Lung (tissue), 12 donors: ENCODE results near the gene ARMC7. TPM values are rescaled to one million over a fixed set of nuclear protein-coding genes. Genes with fewer than 3 reads are reported as not detected.
"Not testable (repeated sequence)": the region's sequence is repeated elsewhere in the genome, so short reads cannot be mapped to it uniquely, and the experiment has no call there.

ENCODE experiments used
- ATAC-seq: fragments of 200-7000 bp; cut with Tn5 transposase; one replicate; pipeline ENCODE4 v1.9.1; 2020; ENCODE audit warnings: moderate number of reproducible peaks; ENCODE audit not compliant: insufficient read depth, low FRiP score
- DNase-seq, 3 donors: peaks; one replicate each; pipeline ENCODE4 v3.0.0-alpha.2; 2013 to 2017
- H3K27ac ChIP-seq, 2 donors: one replicate each; pipeline ENCODE4 v1.5.1; 2013; ENCODE audit warnings: mild to moderate bottlenecking in 2 of 2, moderate library complexity in 2 of 2, control low read depth in 1 of 2, inconsistent platforms in 1 of 2, low read depth in 1 of 2, low read length in 1 of 2
- H3K27me3 ChIP-seq, 3 donors: one replicate each; pipeline ENCODE4 v1.5.1; 2013; ENCODE audit warnings: low read length in 2 of 3; ENCODE audit not compliant: control insufficient read depth in 3 of 3, insufficient read depth in 3 of 3
- H3K36me3 ChIP-seq, 4 donors: one replicate each; pipeline ENCODE4 v1.5.1; 2013; ENCODE audit warnings: low read length in 4 of 4, mild to moderate bottlenecking in 1 of 4, moderate library complexity in 1 of 4; ENCODE audit not compliant: control insufficient read depth in 4 of 4, insufficient read depth in 4 of 4
- H3K4me1 ChIP-seq, 5 donors: one replicate each; pipeline ENCODE4 v1.5.1; 2013; ENCODE audit warnings: low read length in 5 of 5, mild to moderate bottlenecking in 2 of 5, moderate library complexity in 1 of 5; ENCODE audit not compliant: control insufficient read depth in 5 of 5, insufficient read depth in 5 of 5
- H3K4me3 ChIP-seq: one replicate; pipeline ENCODE4 v1.5.1; 2013; ENCODE audit warnings: mild to moderate bottlenecking, control low read depth, moderate library complexity
- H3K9ac ChIP-seq, 2 donors: one replicate each; pipeline ENCODE4 v1.5.1; 2013; ENCODE audit warnings: low read length in 2 of 2, control low read depth in 1 of 2; ENCODE audit not compliant: insufficient read depth in 1 of 2
- H3K9me3 ChIP-seq, 4 donors: one replicate each; pipeline ENCODE4 v1.5.1; 2013; ENCODE audit warnings: low read length in 3 of 4, mild to moderate bottlenecking in 1 of 4, moderate library complexity in 1 of 4; ENCODE audit not compliant: control insufficient read depth in 4 of 4, insufficient read depth in 3 of 4
- WGBS, 2 donors: extraction: QIAGEN DNeasy Blood & Tissue Kit; methylation state at CpG; one replicate each; pipeline ENCODE4 v1.1.7; 2013; 5-methylcytosine and 5-hydroxymethylcytosine counted together
- polyA plus RNA-seq, 2 donors: library from polyadenylated mRNA; stranded (reverse); fragments of 200-250 nt; gene quantifications; one replicate each; pipeline ENCODE4 v1.2.1, GENCODE V29; 2013
- total RNA-seq, 2 donors: library from RNA; depleted of rRNA in 1 of 2; stranded (reverse); fragments of >200 nt in 1 of 2; gene quantifications; one replicate each; pipeline ENCODE4 v1.2.1, GENCODE V29; 2014 to 2021
- TF ChIP-seq, protein P1 (sequence below): IDR thresholded peaks from 2 replicates; pipeline ENCODE4 v1.5.1; 2012; ENCODE audit warnings: mild to moderate bottlenecking; ENCODE audit errors: control extremely low read depth, extremely low read depth
- donor health status: control.
- donor health status: control.
- donor health status: Bipolar disorder and iron deficiency.
- donor health status: healthy.
- donor health status: DM: yes; HTN: yes; CAD: no.

The ARMC7 gene
- total and polyA plus RNA-seq, 4 donors = 8.1 to 19.2 (median 11.8) TPM

DNA sequence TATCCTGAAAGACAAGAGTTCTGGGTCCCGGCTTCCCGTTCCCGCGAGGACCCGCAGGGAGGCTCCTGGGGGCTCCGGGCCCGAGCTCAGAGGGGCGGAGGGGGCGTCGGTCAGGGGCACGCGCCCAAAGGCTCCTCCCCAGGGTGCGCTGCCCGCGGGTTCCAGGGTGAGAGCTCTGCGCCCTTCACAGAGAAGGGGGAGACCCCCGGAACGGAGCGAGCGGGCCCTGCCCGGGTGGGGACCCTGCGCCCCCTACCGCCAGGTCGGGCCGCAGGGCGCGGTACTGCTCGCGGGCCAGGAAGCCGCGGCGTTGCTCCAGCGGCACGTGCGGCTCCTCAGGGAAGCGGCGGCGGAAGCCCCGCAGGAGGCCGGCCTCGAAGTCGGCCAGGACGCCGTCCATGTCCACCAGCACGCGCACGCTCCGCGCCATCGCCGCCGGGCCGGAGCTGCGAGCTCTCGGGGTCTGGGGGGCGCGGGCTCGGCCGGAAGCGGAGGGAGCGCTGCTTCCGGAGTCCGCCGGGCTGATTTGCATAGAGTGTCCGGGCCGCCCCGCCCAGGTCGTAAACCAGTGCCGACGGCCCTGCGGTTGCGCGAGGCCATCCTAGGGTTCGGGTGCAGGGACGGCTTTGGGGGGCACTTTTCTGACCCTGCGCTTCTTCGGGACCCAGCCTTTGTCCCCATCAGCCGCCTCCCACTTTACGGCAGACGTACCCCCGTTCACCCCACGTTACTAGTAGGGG is 21.7 kb downstream of the ARMC7 start, which contains the start of gene NT5C:
TSS of gene NT5C (minus strand) at position 465 of the 740 bp plus-strand sequence. CDS start at position 430, 35 bp downstream.
- peak; percentile 91 for ATAC-seq
- Histone ChIP-seq H3K27ac (peak within 1 kb of the TSS; percentile 86 to 94), H3K9me3 (no peaks in the 10 kb centered on the region), H3K9ac (peak within 1 kb of the TSS; percentile 16 to 46), H3K36me3 (peaks cover 0 to 17% (median 5%) of the 10 kb centered on the region in 4 donors), H3K27me3 (no peaks in the 10 kb centered on the region), H3K4me1 (peaks cover 0 to 14% (median 2%) of the 10 kb centered on the region in 5 donors), H3K4me3 (peak within 1 kb of the TSS; percentile 75)
- TF ChIP-seq, protein P1, sequence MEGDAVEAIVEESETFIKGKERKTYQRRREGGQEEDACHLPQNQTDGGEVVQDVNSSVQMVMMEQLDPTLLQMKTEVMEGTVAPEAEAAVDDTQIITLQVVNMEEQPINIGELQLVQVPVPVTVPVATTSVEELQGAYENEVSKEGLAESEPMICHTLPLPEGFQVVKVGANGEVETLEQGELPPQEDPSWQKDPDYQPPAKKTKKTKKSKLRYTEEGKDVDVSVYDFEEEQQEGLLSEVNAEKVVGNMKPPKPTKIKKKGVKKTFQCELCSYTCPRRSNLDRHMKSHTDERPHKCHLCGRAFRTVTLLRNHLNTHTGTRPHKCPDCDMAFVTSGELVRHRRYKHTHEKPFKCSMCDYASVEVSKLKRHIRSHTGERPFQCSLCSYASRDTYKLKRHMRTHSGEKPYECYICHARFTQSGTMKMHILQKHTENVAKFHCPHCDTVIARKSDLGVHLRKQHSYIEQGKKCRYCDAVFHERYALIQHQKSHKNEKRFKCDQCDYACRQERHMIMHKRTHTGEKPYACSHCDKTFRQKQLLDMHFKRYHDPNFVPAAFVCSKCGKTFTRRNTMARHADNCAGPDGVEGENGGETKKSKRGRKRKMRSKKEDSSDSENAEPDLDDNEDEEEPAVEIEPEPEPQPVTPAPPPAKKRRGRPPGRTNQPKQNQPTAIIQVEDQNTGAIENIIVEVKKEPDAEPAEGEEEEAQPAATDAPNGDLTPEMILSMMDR = peak; percentile 40
- WGBS, 2 donors = 0 to 1% methylated on average over 72 to 82 of the region's 82 CpGs
- peak; percentile 88 to 92 (median 88) for DNase-seq

DNA sequence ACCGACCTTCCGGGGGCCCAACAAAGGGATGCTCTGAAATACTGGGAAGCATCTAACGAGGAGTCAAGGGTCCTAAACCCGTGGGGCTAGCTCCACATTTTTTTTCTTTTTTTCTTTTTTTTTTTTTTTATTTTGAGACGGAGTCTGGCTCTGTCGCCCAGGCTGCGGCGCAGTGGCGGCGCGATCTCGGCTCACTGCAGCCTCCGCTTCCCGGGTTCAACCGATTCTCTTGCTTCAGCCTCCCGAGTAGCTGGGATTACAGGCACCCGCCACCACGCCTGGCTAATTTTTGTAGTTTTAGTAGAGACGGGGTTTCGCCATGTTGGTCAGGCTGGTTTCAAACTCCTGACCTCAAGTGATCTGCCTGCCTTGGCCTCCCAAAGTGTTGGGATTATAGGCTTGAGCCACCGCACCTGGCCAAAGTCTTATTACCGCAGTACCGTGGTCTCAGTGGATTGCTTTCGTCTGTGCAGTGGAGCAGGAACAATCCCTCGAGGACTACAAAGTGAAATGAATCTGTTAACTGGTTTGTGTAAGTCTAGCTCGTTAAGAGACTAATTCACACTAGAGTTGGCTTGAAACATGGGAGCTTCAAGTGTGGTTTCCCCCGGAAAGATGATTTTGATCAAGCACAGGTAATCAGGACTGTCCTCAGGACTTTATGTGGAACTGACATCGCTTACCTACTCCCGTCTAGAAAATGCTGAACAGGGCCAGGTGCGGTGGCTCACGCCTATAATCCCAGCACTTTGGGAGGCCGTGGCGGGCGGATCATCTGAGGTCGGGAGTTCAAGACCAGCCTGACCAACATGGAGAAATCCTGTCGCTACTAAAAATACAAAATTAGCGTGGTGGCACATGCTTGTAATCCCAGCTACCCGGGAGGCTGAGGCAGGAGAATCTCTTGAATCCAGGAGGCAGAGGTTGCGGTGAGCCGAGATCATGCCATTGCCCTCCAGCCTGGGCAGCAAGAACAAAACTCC is 22.5 kb downstream of the ARMC7 start:
- 84% methylated on average over 40 of the region's 40 CpGs for WGBS, 2 donors
- not testable (repeated sequence) for H3K27me3 ChIP-seq, H3K9me3 ChIP-seq, DNase-seq, ATAC-seq
- peak overlapping the region; percentile 16 to 46 for H3K9ac ChIP-seq
- peaks cover 0 to 17% (median 5%) of the 10 kb centered on the region in 4 donors for H3K36me3 ChIP-seq
- H3K27ac ChIP-seq = peak overlapping the region; percentile 86 to 94
- H3K4me3 ChIP-seq = peak overlapping the region; percentile 75
- H3K4me1 ChIP-seq = peaks cover 0 to 14% (median 2%) of the 10 kb centered on the region in 5 donors

DNA sequence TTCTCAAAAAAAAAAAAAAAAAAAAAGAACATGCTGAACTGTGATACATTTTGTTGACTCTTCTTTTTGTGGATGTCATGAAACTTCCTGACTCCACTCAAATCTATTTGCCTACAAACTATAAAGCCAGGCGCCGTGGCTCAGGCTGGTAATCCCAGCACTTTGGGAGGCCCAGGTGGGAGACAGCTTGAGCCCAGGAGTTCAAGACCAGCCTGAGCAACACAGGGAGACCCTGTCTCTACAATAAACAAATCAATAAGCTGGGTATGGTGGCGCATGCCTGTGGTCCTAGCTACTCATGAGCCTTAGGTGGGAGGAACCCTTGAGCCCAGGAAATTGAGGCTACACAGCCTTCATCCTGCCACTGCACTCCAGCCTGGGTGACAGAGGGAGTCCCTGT is 23.2 kb downstream of the ARMC7 start:
- Histone ChIP-seq H3K36me3 (peaks cover 0 to 17% (median 5%) of the 10 kb centered on the region in 4 donors), H3K27ac (no peak overlapping the region), H3K9me3 (no peaks in the 10 kb centered on the region), H3K4me1 (peaks cover 0 to 14% (median 2%) of the 10 kb centered on the region in 5 donors), H3K9ac (no peak overlapping the region), H3K27me3 (no peaks in the 10 kb centered on the region), H3K4me3 (no peak overlapping the region)
- ATAC-seq = no peak
- TF ChIP-seq, protein P1 = no peak
- DNase-seq = no peak
- WGBS, 2 donors = 94% methylated on average over 3 of the region's 3 CpGs

DNA sequence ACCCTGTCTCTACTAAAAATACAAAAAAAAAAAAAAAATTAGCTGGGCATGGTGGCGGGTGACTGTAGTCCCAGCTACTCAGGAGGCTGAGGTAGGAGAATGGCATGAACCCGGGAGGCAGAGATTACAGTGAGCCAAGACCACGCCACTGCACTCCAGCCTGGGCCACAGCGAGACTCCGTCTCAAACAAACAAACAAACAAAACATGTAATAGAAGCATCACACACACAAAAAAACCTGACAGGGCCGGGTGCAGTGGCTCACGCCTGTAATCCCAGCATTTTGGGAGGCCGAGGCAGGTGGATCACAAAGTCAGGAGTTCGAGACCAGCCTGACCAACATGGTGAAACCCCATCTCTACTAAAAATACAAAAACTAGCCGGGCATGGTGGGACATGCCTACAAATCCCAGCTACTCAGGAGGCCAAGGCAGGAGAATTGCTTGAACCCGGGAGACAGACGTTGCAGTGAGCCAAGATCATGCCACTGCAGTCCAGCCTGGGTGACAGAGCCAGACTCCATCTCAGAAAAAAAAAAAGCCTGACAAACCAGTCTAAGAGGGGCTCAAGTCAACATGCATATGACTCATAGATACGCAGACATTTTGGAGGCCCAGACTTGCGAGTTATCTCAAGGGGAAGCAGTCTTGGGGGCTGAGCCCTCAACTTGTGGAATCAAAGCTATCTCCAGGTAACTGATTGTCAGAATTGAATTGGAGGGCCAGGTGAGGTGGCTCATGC is 24.0 kb downstream of the ARMC7 start:
- H3K36me3 ChIP-seq = peaks cover 0 to 13% (median 5%) of the 10 kb centered on the region in 4 donors
- not testable (repeated sequence) for ATAC-seq, DNase-seq

More for the DNA sequence above, 24.0 kb downstream of the ARMC7 start:
- not testable (repeated sequence) for H3K9me3 ChIP-seq, H3K4me3 ChIP-seq, H3K27ac ChIP-seq, H3K9ac ChIP-seq, H3K27me3 ChIP-seq
- 87 to 92% methylated on average over 14 of the region's 14 CpGs for WGBS, 2 donors
- H3K4me1 ChIP-seq = peaks cover 0 to 14% (median 2%) of the 10 kb centered on the region in 5 donors
